ENCODE results near the gene CDKN2B-AS1. TPM values are rescaled to one million over a fixed set of nuclear protein-coding genes. Genes with fewer than 3 reads are reported as not detected.

Gene CDKN2B-AS1
- total and polyA plus RNA-seq, 2 of the 13 experiments (the other 11 are each of a cell fraction or from before 2014, with no cell fraction given), result 0.64 to 2.3 TPM

- Histone ChIP-seq H3K4me1 (ENCODE audit: insufficient read depth, low read length) (peaks cover 12% of the 10 kb centered on the region), H4K20me1 (ENCODE audit: insufficient read depth, low read length) (no peaks in the 10 kb centered on the region), H3K9ac (ENCODE audit: insufficient read depth, low read depth, low read length) (peak overlapping the region; percentile 45; the same call in 1 of the 2 replicates), H3K4me3 (replicated peaks in 1 of 3; ENCODE audit: insufficient read depth in 1 of 3, low read depth in 2 of 3, low read length in 3 of 3) (peak overlapping the region; percentile 43 to 72 (median 54)), H3K4me2 (ENCODE audit: low read depth, low read length) (peak overlapping the region; percentile 89), H3K9me3 (ENCODE audit: low read length) (no peaks in the 10 kb centered on the region), H2AFZ (ENCODE audit: low read length) (no peak overlapping the region), H3K27me3 (ENCODE audit: control insufficient read depth in 1 of 2, insufficient read depth in 2 of 2, low read length in 2 of 2) (peaks cover 5 to 25% of the 10 kb centered on the region in 2 experiments; a peak in 3 of 5 replicates), H3K36me3 (replicated peaks in 1 of 2; ENCODE audit: control insufficient read depth in 1 of 2, insufficient read depth in 2 of 2, low read length in 2 of 2) (no peaks in the 10 kb centered on the region), H3K79me2 (ENCODE audit: insufficient read depth, low read length) (no peaks in the 10 kb centered on the region), H3K27ac (ENCODE audit: extremely low read length, insufficient read depth, low read length) (no peak overlapping the region)
- ATAC-seq, result peak; percentile 100
- in situ Hi-C loops (cut with HindIII; ENCODE audit: extremely low pct_ligation_motif_present, low pct_unique_long_range_greater_than_20kb), result no loop called here
- ChIA-PET CTCF (ENCODE audit: low intra/inter-chr PET ratio, low total read pairs) (interaction anchor here (2.3 kb wide), 1 partner anchor 152 kb away, joined by 20 read pairs; no protein-coding TSS in a partner anchor), POLR2A (no interaction called here)
- FAIRE-seq, result no peak
- DNase-seq (ENCODE audit: low spot score), result peak; percentile 45
- WGBS (ENCODE audit: low lambda C conversion rate), result 7% methylated on average over 24 of the region's 30 CpGs
- no TSS peak for BruUV-seq (replicated peaks)
- intact Hi-C loops (cut with micrococcal nuclease; ENCODE audit: unreplicated experiment), result no loop called here
- TF ChIP-seq ZNF281 (CRISPR knock-in tag; IDR thresholded peaks at IDR 0.05; ENCODE audit: borderline replicate concordance) (peak; percentile 92), CTCF (CRISPR knock-in tag; IDR thresholded peaks at IDR 0.05) (peak; percentile 77), PCBP2 (optimal IDR thresholded peaks at IDR 0.05; ENCODE audit: low read depth, low read length, poor library complexity, severe bottlenecking) (peak; percentile 66), THAP11 (CRISPR knock-in tag; IDR thresholded peaks at IDR 0.05) (no peak), MYPOP (CRISPR knock-in tag; IDR thresholded peaks at IDR 0.05) (0 out of 2 replicates have a peak, but pooled peaks have one; percentile 23), FOXP4 (CRISPR knock-in tag; IDR thresholded peaks at IDR 0.05) (0 out of 2 replicates have a peak, but pooled peaks have one; percentile 8), ZNF350 (CRISPR knock-in tag; IDR thresholded peaks at IDR 0.05; ENCODE audit: borderline replicate concordance, low read depth) (peak; percentile 46; the same call in 1 of the 2 replicates), MTA1 (CRISPR knock-in tag; IDR thresholded peaks at IDR 0.05; ENCODE audit: borderline replicate concordance) (0 out of 2 replicates have a peak, but pooled peaks have one; percentile 28), ZFP82 (CRISPR knock-in tag; IDR thresholded peaks at IDR 0.05; ENCODE audit: borderline replicate concordance) (no peak), STAG1 (CRISPR knock-in tag; IDR thresholded peaks at IDR 0.05) (peak; percentile 38), ZNF430 (CRISPR knock-in tag; IDR thresholded peaks at IDR 0.05) (0 out of 2 replicates have a peak, but pooled peaks have one; percentile 20), ZMYM4 (CRISPR knock-in tag; IDR thresholded peaks at IDR 0.05) (peak; percentile 70), TRAFD1 (CRISPR knock-in tag; IDR thresholded peaks at IDR 0.05; ENCODE audit: borderline replicate concordance) (no peak)
These were observed 29.1 kb upstream of the CDKN2B-AS1 start for GRCh38 chr9:21965401-21965951.

All from HepG2 (cell line).